Karpas-422 (cell line): ENCODE data around the gene SPPL3. TPM values are rescaled to one million over a fixed set of nuclear protein-coding genes. Genes with fewer than 3 reads are reported as not detected.

Source experiments
- DNase-seq: peaks from one replicate; pipeline ENCODE4 v3.0.0-alpha.2; 2015
- H2AFZ ChIP-seq: fragments of 200-600 bp; sonication (generic); 2 replicates; pipeline ENCODE4 v1.6.1; 2014; ENCODE audit warnings: antibody characterized with exemption, low read length, mixed read lengths
- H3K27ac ChIP-seq: fragments of 200-600 bp; sonication (generic); 2 replicates; pipeline ENCODE4 v1.5.1; 2014; ENCODE audit warnings: mild to moderate bottlenecking, low read length, moderate library complexity
- H3K27me3 ChIP-seq: fragments of 200-600 bp; sonication (generic); 2 replicates; pipeline ENCODE4 v1.6.1; 2014; ENCODE audit warnings: low read length, mixed read lengths
- H3K36me3 ChIP-seq: fragments of 200-600 bp; sonication (generic); 2 replicates; pipeline ENCODE4 v1.6.1; 2014; ENCODE audit warnings: low read length, mixed read lengths; ENCODE audit not compliant: insufficient read depth
- H3K4me1 ChIP-seq: fragments of 200-600 bp; sonication (generic); 2 replicates; pipeline ENCODE4 v1.6.1; 2014; ENCODE audit warnings: mild to moderate bottlenecking, low read length, mixed read lengths
- H3K4me2 ChIP-seq: fragments of 200-600 bp; sonication (generic); 2 replicates; pipeline ENCODE4 v1.6.1; 2014; ENCODE audit warnings: low read length, low read depth, mild to moderate bottlenecking; ENCODE audit not compliant: poor library complexity, severe bottlenecking
- H3K4me3 ChIP-seq: fragments of 200-600 bp; sonication (generic); 2 replicates; pipeline ENCODE4 v1.5.1; 2014; ENCODE audit warnings: mild to moderate bottlenecking, antibody characterized with exemption, low read length, mixed read lengths
- H3K79me2 ChIP-seq: fragments of 200-600 bp; sonication (generic); 2 replicates; pipeline ENCODE4 v1.6.1; 2014; ENCODE audit warnings: mild to moderate bottlenecking, low read length, mixed read lengths
- H3K9ac ChIP-seq: fragments of 200-600 bp; sonication (generic); 2 replicates; pipeline ENCODE4 v1.6.0; 2014; ENCODE audit warnings: low read length
- H3K9me2 ChIP-seq: fragments of 200-600 bp; sonication (generic), shearing (Covaris generic); replicated peaks from 2 replicates; pipeline ENCODE4 v1.6.0; 2014; ENCODE audit warnings: mild to moderate bottlenecking, low read length, moderate library complexity; ENCODE audit not compliant: insufficient read depth
- H3K9me3 ChIP-seq: fragments of 300-700, 200-600 bp; sonication (generic); 2 replicates; pipeline ENCODE4 v1.6.1; 2014; ENCODE audit warnings: low read length, mixed read lengths
- H4K20me1 ChIP-seq: fragments of 200-600 bp; sonication (generic); 2 replicates; pipeline ENCODE4 v1.6.1; 2014; ENCODE audit warnings: mild to moderate bottlenecking, antibody characterized with exemption, low read length, low read depth; ENCODE audit not compliant: insufficient read depth
- total RNA-seq: library from RNA; depleted of rRNA; stranded (reverse); fragments of >200 nt; shearing (Covaris generic); gene quantifications from 2 replicates; pipeline ENCODE4 v1.2.3, GENCODE V29; 2014; ENCODE audit warnings: low replicate concordance

SPPL3 gene
- total RNA-seq, 1 experiment from 2014 or later, result 11.9 TPM

GRCh38 chr12:120835304-120835612 lies 68.9 kb downstream of the SPPL3 start:
- peaks cover 43% of the 10 kb centered on the region for H3K79me2 ChIP-seq
- H3K9ac ChIP-seq, result peak overlapping the region; percentile 41
- H3K9me2 ChIP-seq, result no peaks in the 10 kb centered on the region
- peak overlapping the region; percentile 25; the same call in 1 of the 2 replicates for H3K4me3 ChIP-seq
- H3K4me2 ChIP-seq, result peak overlapping the region; percentile 65
- no peaks in the 10 kb centered on the region for H3K9me3 ChIP-seq
- H3K27me3 ChIP-seq, result no peaks in the 10 kb centered on the region
- no peak overlapping the region for H2AFZ ChIP-seq
- H3K36me3 ChIP-seq, result no peaks in the 10 kb centered on the region
- H3K4me1 ChIP-seq, result peaks cover 65% of the 10 kb centered on the region
- peaks cover 51% of the 10 kb centered on the region; the same call in 1 of the 2 replicates for H4K20me1 ChIP-seq
- peak overlapping the region; percentile 77 for H3K27ac ChIP-seq
- no peak for DNase-seq

GRCh38 chr12:120834489-120835303 lies 69.5 kb downstream of the SPPL3 start:
- Histone ChIP-seq H4K20me1 (peaks cover 51% of the 10 kb centered on the region; the same call in 1 of the 2 replicates), H3K4me1 (peaks cover 65% of the 10 kb centered on the region), H3K36me3 (no peaks in the 10 kb centered on the region), H3K9ac (peak overlapping the region; percentile 41; the same call in 1 of the 2 replicates), H3K27ac (peak overlapping the region; percentile 77), H3K9me3 (no peaks in the 10 kb centered on the region), H3K9me2 (no peaks in the 10 kb centered on the region), H3K27me3 (no peaks in the 10 kb centered on the region), H3K4me2 (peak overlapping the region; percentile 65), H2AFZ (no peak overlapping the region), H3K4me3 (no peak overlapping the region), H3K79me2 (peaks cover 43% of the 10 kb centered on the region)
- no peak for DNase-seq

GRCh38 chr12:120833849-120834248 lies 70.3 kb downstream of the SPPL3 start:
- DNase-seq, result no peak
- H3K4me2 ChIP-seq, result no peak overlapping the region

GRCh38 chr12:120832737-120833136 lies 71.4 kb downstream of the SPPL3 start:
- Histone ChIP-seq H3K4me1 (peaks cover 56% of the 10 kb centered on the region), H4K20me1 (peaks cover 49% of the 10 kb centered on the region; the same call in 1 of the 2 replicates), H3K4me2 (no peak overlapping the region)

More at GRCh38 chr12:120833849-120834248, 70.3 kb downstream of the SPPL3 start:
- Histone ChIP-seq H3K4me3 (no peak overlapping the region), H3K79me2 (peaks cover 48% of the 10 kb centered on the region), H3K27ac (no peak overlapping the region), H3K4me1 (peaks cover 65% of the 10 kb centered on the region), H4K20me1 (peaks cover 55% of the 10 kb centered on the region; the same call in 1 of the 2 replicates), H3K36me3 (no peaks in the 10 kb centered on the region), H3K9me2 (no peaks in the 10 kb centered on the region), H3K27me3 (no peaks in the 10 kb centered on the region), H3K9me3 (no peaks in the 10 kb centered on the region), H3K9ac (no peak overlapping the region), H2AFZ (no peak overlapping the region)

GRCh38 chr12:120831648-120832267 lies 72.4 kb downstream of the SPPL3 start:
- Histone ChIP-seq H3K79me2 (peaks cover 48% of the 10 kb centered on the region), H3K4me2 (no peak overlapping the region), H3K9me3 (no peaks in the 10 kb centered on the region), H3K27me3 (no peaks in the 10 kb centered on the region), H3K4me1 (peaks cover 47% of the 10 kb centered on the region), H4K20me1 (peaks cover 48% of the 10 kb centered on the region; the same call in 1 of the 2 replicates), H3K27ac (no peak overlapping the region), H2AFZ (no peak overlapping the region), H3K9ac (no peak overlapping the region), H3K9me2 (no peaks in the 10 kb centered on the region), H3K4me3 (no peak overlapping the region), H3K36me3 (no peaks in the 10 kb centered on the region)
- DNase-seq, result no peak

More at GRCh38 chr12:120832737-120833136, 71.4 kb downstream of the SPPL3 start:
- peaks cover 49% of the 10 kb centered on the region for H3K79me2 ChIP-seq
- H3K9ac ChIP-seq, result no peak overlapping the region
- no peak overlapping the region for H3K27ac ChIP-seq
- H3K9me2 ChIP-seq, result no peaks in the 10 kb centered on the region
- H3K9me3 ChIP-seq, result no peaks in the 10 kb centered on the region
- H3K27me3 ChIP-seq, result no peaks in the 10 kb centered on the region
- no peak overlapping the region for H2AFZ ChIP-seq
- no peak overlapping the region for H3K4me3 ChIP-seq
- no peaks in the 10 kb centered on the region for H3K36me3 ChIP-seq
- DNase-seq, result no peak

- Histone ChIP-seq H3K36me3 (no peaks in the 10 kb centered on the region), H4K20me1 (peaks cover 40% of the 10 kb centered on the region; the same call in 1 of the 2 replicates), H3K27me3 (no peaks in the 10 kb centered on the region), H3K27ac (peak overlapping the region; percentile 4; the same call in 1 of the 2 replicates), H2AFZ (no peak overlapping the region), H3K4me3 (no peak overlapping the region), H3K79me2 (peaks cover 49% of the 10 kb centered on the region), H3K4me1 (peaks cover 39% of the 10 kb centered on the region), H3K9me3 (no peaks in the 10 kb centered on the region), H3K9me2 (no peaks in the 10 kb centered on the region), H3K9ac (no peak overlapping the region), H3K4me2 (peak overlapping the region; percentile 1)
- DNase-seq, result no peak
Observed at GRCh38 chr12:120830966-120831365, 73.2 kb downstream of the SPPL3 start.

- no peak overlapping the region for H2AFZ ChIP-seq
- H3K27ac ChIP-seq, result peak overlapping the region; percentile 4; the same call in 1 of the 2 replicates
- H3K4me2 ChIP-seq, result peak overlapping the region; percentile 1
- peak; percentile 51 for DNase-seq
- no peaks in the 10 kb centered on the region for H3K36me3 ChIP-seq
- H3K27me3 ChIP-seq, result no peaks in the 10 kb centered on the region
- peaks cover 32% of the 10 kb centered on the region for H3K4me1 ChIP-seq
- peaks cover 39% of the 10 kb centered on the region; the same call in 1 of the 2 replicates for H4K20me1 ChIP-seq
- H3K9me3 ChIP-seq, result no peaks in the 10 kb centered on the region
- no peaks in the 10 kb centered on the region for H3K9me2 ChIP-seq
- H3K4me3 ChIP-seq, result no peak overlapping the region
- H3K9ac ChIP-seq, result no peak overlapping the region
- H3K79me2 ChIP-seq, result peaks cover 54% of the 10 kb centered on the region
Observed at GRCh38 chr12:120830052-120830940, 73.9 kb downstream of the SPPL3 start.
